ENCODE results near the gene MEGF11.

MEGF11 gene

GRCh38 chr15:65948383-65948782 lies 305.2 kb downstream of the MEGF11 start:
- H3K27me3 ChIP-seq (ENCODE audit: insufficient read depth, poor library complexity, severe bottlenecking), result no peaks in the 10 kb centered on the region
- no peak overlapping the region for H3K4me3 ChIP-seq (ENCODE audit: severe bottlenecking)
- DNase-seq (ENCODE audit: low spot score), result no peak
- H3K27ac ChIP-seq (ENCODE audit: poor library complexity, severe bottlenecking), result no peak overlapping the region
- ATAC-seq (ENCODE audit: low read depth), result no peak
- no peaks in the 10 kb centered on the region for H3K4me1 ChIP-seq (ENCODE audit: insufficient read depth, poor library complexity, severe bottlenecking)
- no peaks in the 10 kb centered on the region for H3K36me3 ChIP-seq (ENCODE audit: low read depth)
- no peaks in the 10 kb centered on the region for H3K9me3 ChIP-seq (ENCODE audit: severe bottlenecking)
- no peak for TF ChIP-seq CTCF (IDR thresholded peaks at IDR 0.05; ENCODE audit: poor library complexity, severe bottlenecking)

GRCh38 chr15:65947041-65947440 lies 306.5 kb downstream of the MEGF11 start:
- H3K9me3 ChIP-seq (ENCODE audit: severe bottlenecking), result no peaks in the 10 kb centered on the region
- no peaks in the 10 kb centered on the region for H3K4me1 ChIP-seq (ENCODE audit: insufficient read depth, poor library complexity, severe bottlenecking)
- no peak for TF ChIP-seq CTCF (IDR thresholded peaks at IDR 0.05; ENCODE audit: poor library complexity, severe bottlenecking)
- ATAC-seq (ENCODE audit: low read depth), result no peak
- no peak overlapping the region for H3K4me3 ChIP-seq (ENCODE audit: severe bottlenecking)
- H3K36me3 ChIP-seq (ENCODE audit: low read depth), result no peaks in the 10 kb centered on the region
- no peak overlapping the region for H3K27ac ChIP-seq (ENCODE audit: poor library complexity, severe bottlenecking)
- no peak for DNase-seq (ENCODE audit: low spot score)
- no peaks in the 10 kb centered on the region for H3K27me3 ChIP-seq (ENCODE audit: insufficient read depth, poor library complexity, severe bottlenecking)

GRCh38 chr15:65945616-65946015 lies 307.9 kb downstream of the MEGF11 start:
- TF ChIP-seq CTCF (IDR thresholded peaks at IDR 0.05; ENCODE audit: poor library complexity, severe bottlenecking), result no peak
- Histone ChIP-seq H3K27me3 (ENCODE audit: insufficient read depth, poor library complexity, severe bottlenecking) (no peaks in the 10 kb centered on the region), H3K9me3 (ENCODE audit: severe bottlenecking) (no peaks in the 10 kb centered on the region), H3K4me3 (ENCODE audit: severe bottlenecking) (no peak overlapping the region), H3K4me1 (ENCODE audit: insufficient read depth, poor library complexity, severe bottlenecking) (peaks cover 6% of the 10 kb centered on the region), H3K27ac (ENCODE audit: poor library complexity, severe bottlenecking) (no peak overlapping the region), H3K36me3 (ENCODE audit: low read depth) (no peaks in the 10 kb centered on the region)
- ATAC-seq (ENCODE audit: low read depth), result no peak
- DNase-seq (ENCODE audit: low spot score), result no peak

- Histone ChIP-seq H3K4me3 (ENCODE audit: severe bottlenecking) (no peak overlapping the region), H3K36me3 (ENCODE audit: low read depth) (no peaks in the 10 kb centered on the region), H3K4me1 (ENCODE audit: insufficient read depth, poor library complexity, severe bottlenecking) (peaks cover 18% of the 10 kb centered on the region), H3K9me3 (ENCODE audit: severe bottlenecking) (no peaks in the 10 kb centered on the region), H3K27ac (ENCODE audit: poor library complexity, severe bottlenecking) (no peak overlapping the region), H3K27me3 (ENCODE audit: insufficient read depth, poor library complexity, severe bottlenecking) (no peaks in the 10 kb centered on the region)
- DNase-seq (ENCODE audit: low spot score), result no peak
- ATAC-seq (ENCODE audit: low read depth), result no peak
- no peak for TF ChIP-seq CTCF (IDR thresholded peaks at IDR 0.05; ENCODE audit: poor library complexity, severe bottlenecking)
Observed at GRCh38 chr15:65944404-65944803, 309.1 kb downstream of the MEGF11 start.

GRCh38 chr15:65942436-65942835 lies 311.1 kb downstream of the MEGF11 start:
- no peak for ATAC-seq (ENCODE audit: low read depth)
- no peak for DNase-seq (ENCODE audit: low spot score)
- Histone ChIP-seq H3K4me3 (ENCODE audit: severe bottlenecking) (no peak overlapping the region), H3K4me1 (ENCODE audit: insufficient read depth, poor library complexity, severe bottlenecking) (peaks cover 19% of the 10 kb centered on the region), H3K27ac (ENCODE audit: poor library complexity, severe bottlenecking) (no peak overlapping the region), H3K9me3 (ENCODE audit: severe bottlenecking) (no peaks in the 10 kb centered on the region), H3K36me3 (ENCODE audit: low read depth) (no peaks in the 10 kb centered on the region), H3K27me3 (ENCODE audit: insufficient read depth, poor library complexity, severe bottlenecking) (no peaks in the 10 kb centered on the region)
- no peak for TF ChIP-seq CTCF (IDR thresholded peaks at IDR 0.05; ENCODE audit: poor library complexity, severe bottlenecking)

Measured in RWPE2 (cell line).